Measurements from ENCODE around the gene FAM120A. TPM values are rescaled to one million over a fixed set of nuclear protein-coding genes. Genes with fewer than 3 reads are reported as not detected.

Gene FAM120A
- total and polyA plus RNA-seq, 9 of the 15 experiments (the other 6 are each of a cell fraction or from before 2014, with no cell fraction given), result 8.7 to 71.0 (median 42.2) TPM

DNA sequence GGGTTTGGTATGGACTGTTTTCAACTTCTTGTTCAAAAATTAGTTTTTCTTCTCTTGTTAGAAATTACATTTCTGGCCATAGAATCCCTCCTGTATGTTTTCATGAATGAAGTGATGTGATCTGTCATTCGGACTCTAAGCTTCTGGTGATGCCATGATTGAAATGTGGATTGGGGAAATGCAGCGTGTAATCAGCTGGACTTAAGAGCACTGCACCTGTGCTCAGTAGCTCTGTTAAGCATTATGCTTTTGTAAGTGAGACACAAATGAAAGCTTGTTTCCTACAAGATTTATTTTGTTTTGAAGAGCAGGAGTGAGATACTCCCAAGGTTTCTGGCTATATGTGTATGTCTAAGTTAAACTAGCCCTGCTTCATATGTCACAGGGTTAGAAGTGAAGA lies 25.9 kb downstream of the FAM120A start (continued):
- no peak for TF ChIP-seq PTTG1 (tag; IDR thresholded peaks at IDR 0.05; ENCODE audit: low read depth)
- no peak for TF ChIP-seq POU5F1 (IDR thresholded peaks at IDR 0.05; ENCODE audit: borderline replicate concordance, low read depth, low read length, partially characterized antibody)
- no peak for TF ChIP-seq ZNF133 (CRISPR knock-in tag; IDR thresholded peaks at IDR 0.05)
- no peak for TF ChIP-seq NRF1 (conservative IDR thresholded peaks at IDR 0.05 in 1 of 2, IDR thresholded peaks at IDR 0.05 in 1 of 2)

DNA sequence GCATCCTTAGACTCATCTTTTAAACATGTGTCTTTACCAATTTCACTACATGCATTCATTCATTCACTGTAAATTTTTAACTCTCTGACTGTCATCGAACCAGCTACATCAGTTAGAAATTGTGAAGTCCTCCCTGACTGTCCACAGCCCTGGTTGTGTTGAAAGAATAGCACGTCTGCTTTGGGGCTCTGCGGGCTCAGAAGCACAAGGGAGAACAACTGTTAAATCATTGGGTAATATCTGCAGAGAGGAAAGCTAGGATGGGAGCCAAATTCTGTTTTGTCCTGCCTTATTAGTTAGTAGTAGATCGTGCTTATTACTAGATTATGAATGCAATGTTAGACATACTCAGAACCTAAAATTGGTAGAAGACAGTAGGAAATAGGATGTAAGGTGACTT lies 28.2 kb downstream of the FAM120A start:
- intact Hi-C loops (cut with micrococcal nuclease) (no loop called here), in situ Hi-C loops (cut with MboI) (no loop called here)
- CTCF ChIA-PET (ENCODE audit: low intra/inter-chr PET ratio), result no interaction called here
- Histone ChIP-seq H3K4me2 (ENCODE audit: insufficient read depth, low read length) (no peak overlapping the region), H3K27me3 (ENCODE audit: control insufficient read depth in 2 of 2, insufficient read depth in 2 of 2, low read length in 2 of 2) (no peaks in the 10 kb centered on the region), H3K27ac (ENCODE audit: extremely low read depth, low read depth, low read length) (no peak overlapping the region), H3K4me1 (replicated peaks in 1 of 2; ENCODE audit: control insufficient read depth in 2 of 2, insufficient read depth in 2 of 2, low read length in 2 of 2) (no peaks in the 10 kb centered on the region; a peak in 1 of 5 replicates), H3K4me3 (no peak overlapping the region), H3K9me3 (replicated peaks; ENCODE audit: control insufficient read depth, insufficient read depth, low read depth, low read length) (no peaks in the 10 kb centered on the region), H3K79me2 (ENCODE audit: control insufficient read depth, insufficient read depth, low read length) (peaks cover 81% of the 10 kb centered on the region), H2AFZ (ENCODE audit: low read depth, low read length) (no peak overlapping the region), H3K9ac (ENCODE audit: insufficient read depth in 1 of 2, low read depth in 2 of 2, low read length in 2 of 2) (no peak overlapping the region), H3K9me1 (ENCODE audit: control insufficient read depth, insufficient read depth, low read length) (no peaks in the 10 kb centered on the region), H3K36me3 (ENCODE audit: control insufficient read depth, insufficient read depth, low read length) (peaks cover 72% of the 10 kb centered on the region), H4K20me1 (replicated peaks; ENCODE audit: control insufficient read depth, insufficient read depth, low read length) (no peaks in the 10 kb centered on the region)
- POLR2A ChIA-PET, result interaction anchor here (1.0 to 1.1 kb wide), 2 partner anchors 10 to 15 kb away, joined by 3 read pairs; no protein-coding TSS in a partner anchor
- BruUV-seq (replicated peaks), result no TSS peak
- DNase-seq (ENCODE audit: extremely low read depth in 1 of 4, low spot score in 3 of 4) (no peak), ATAC-seq (no peak), FAIRE-seq (no peak)
- 89% methylated on average over 4 of the region's 4 CpGs for WGBS (ENCODE audit: insufficient coverage, low coverage, missing lambda C conversion rate)
- TF ChIP-seq BRD4 (IDR thresholded peaks at IDR 0.05), result no peak
- TF ChIP-seq, protein P1, sequence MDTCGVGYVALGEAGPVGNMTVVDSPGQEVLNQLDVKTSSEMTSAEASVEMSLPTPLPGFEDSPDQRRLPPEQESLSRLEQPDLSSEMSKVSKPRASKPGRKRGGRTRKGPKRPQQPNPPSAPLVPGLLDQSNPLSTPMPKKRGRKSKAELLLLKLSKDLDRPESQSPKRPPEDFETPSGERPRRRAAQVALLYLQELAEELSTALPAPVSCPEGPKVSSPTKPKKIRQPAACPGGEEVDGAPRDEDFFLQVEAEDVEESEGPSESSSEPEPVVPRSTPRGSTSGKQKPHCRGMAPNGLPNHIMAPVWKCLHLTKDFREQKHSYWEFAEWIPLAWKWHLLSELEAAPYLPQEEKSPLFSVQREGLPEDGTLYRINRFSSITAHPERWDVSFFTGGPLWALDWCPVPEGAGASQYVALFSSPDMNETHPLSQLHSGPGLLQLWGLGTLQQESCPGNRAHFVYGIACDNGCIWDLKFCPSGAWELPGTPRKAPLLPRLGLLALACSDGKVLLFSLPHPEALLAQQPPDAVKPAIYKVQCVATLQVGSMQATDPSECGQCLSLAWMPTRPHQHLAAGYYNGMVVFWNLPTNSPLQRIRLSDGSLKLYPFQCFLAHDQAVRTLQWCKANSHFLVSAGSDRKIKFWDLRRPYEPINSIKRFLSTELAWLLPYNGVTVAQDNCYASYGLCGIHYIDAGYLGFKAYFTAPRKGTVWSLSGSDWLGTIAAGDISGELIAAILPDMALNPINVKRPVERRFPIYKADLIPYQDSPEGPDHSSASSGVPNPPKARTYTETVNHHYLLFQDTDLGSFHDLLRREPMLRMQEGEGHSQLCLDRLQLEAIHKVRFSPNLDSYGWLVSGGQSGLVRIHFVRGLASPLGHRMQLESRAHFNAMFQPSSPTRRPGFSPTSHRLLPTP (IDR thresholded peaks at IDR 0.05; ENCODE audit: borderline replicate concordance, extremely low read depth, insufficient read length), result no peak
- TF ChIP-seq, protein P2, sequence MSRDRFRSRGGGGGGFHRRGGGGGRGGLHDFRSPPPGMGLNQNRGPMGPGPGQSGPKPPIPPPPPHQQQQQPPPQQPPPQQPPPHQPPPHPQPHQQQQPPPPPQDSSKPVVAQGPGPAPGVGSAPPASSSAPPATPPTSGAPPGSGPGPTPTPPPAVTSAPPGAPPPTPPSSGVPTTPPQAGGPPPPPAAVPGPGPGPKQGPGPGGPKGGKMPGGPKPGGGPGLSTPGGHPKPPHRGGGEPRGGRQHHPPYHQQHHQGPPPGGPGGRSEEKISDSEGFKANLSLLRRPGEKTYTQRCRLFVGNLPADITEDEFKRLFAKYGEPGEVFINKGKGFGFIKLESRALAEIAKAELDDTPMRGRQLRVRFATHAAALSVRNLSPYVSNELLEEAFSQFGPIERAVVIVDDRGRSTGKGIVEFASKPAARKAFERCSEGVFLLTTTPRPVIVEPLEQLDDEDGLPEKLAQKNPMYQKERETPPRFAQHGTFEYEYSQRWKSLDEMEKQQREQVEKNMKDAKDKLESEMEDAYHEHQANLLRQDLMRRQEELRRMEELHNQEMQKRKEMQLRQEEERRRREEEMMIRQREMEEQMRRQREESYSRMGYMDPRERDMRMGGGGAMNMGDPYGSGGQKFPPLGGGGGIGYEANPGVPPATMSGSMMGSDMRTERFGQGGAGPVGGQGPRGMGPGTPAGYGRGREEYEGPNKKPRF (IDR thresholded peaks at IDR 0.05; ENCODE audit: low read depth, low read length), result no peak
- no peak for TF ChIP-seq SMAD1 (IDR thresholded peaks at IDR 0.05; ENCODE audit: low read depth, low read length, partially characterized antibody)
- no peak for TF ChIP-seq RNF2 (IDR thresholded peaks at IDR 0.05)
- TF ChIP-seq SRSF7 (optimal IDR thresholded peaks at IDR 0.05; ENCODE audit: low read depth, low read length), result no peak
- no peak for TF ChIP-seq L3MBTL2 (IDR thresholded peaks at IDR 0.05)
